Activated CD8-positive, alpha-beta memory T cell treated with anti-CD3 and anti-CD28 coated beads for 36 hours (primary cell): ENCODE measurements around the gene KRTAP16-1. TPM values are rescaled to one million over a fixed set of nuclear protein-coding genes. Genes with fewer than 3 reads are reported as not detected.
"Not testable (repeated sequence)": the region's sequence is repeated elsewhere in the genome, so short reads cannot be mapped to it uniquely, and the experiment has no call there.

Experiments
- CTCF ChIA-PET: fragments of 350-600 bp; sonication (Branson Sonifier 250); formaldehyde crosslinking; loops from one replicate; lab custom pipeline; 2021; ENCODE audit warnings: antibody characterized with exemption; lab: Charles Lee
- POLR2A ChIA-PET: fragments of 350-600 bp; sonication (Branson Sonifier 250); formaldehyde crosslinking; loops from one replicate; lab custom pipeline; 2021; ENCODE audit warnings: antibody characterized with exemption; lab: Charles Lee
- total RNA-seq, 2 experiments: library from RNA; stranded (reverse); gene quantifications; one replicate each; pipeline ENCODE4 v1.2.3, GENCODE V29; 2021

Gene KRTAP16-1
- total RNA-seq, result not detected

- POLR2A ChIA-PET, result no interaction called here
Measured at GRCh38 chr17:41308918-41309359, at the start of gene KRTAP16-1. Gene KRTAP16-1, minus strand, starts transcription at chr17:41309309. Its CDS starts 56 bp downstream, at chr17:41309253.

GRCh38 chr17:41354536-41354935 lies 45.4 kb upstream of the KRTAP16-1 start:
- POLR2A ChIA-PET, result no interaction called here
- CTCF ChIA-PET, result no interaction called here

More at GRCh38 chr17:41308918-41309359, at the start of gene KRTAP16-1:
- CTCF ChIA-PET, result interaction anchor here (1.4 to 1.5 kb wide), 2 partner anchors 14 to 95 kb away, joined by 3 to 4 read pairs; no protein-coding TSS in a partner anchor

- POLR2A ChIA-PET, result no interaction called here
Measured at GRCh38 chr17:41352597-41353366, 43.7 kb upstream of the KRTAP16-1 start.

GRCh38 chr17:41351177-41351576 lies 42.1 kb upstream of the KRTAP16-1 start:
- CTCF ChIA-PET, result interaction anchor here (0.7 kb wide), 1 partner anchor 59 kb away, joined by 5 read pairs; no protein-coding TSS in a partner anchor
- POLR2A ChIA-PET, result no interaction called here

More at GRCh38 chr17:41352597-41353366, 43.7 kb upstream of the KRTAP16-1 start:
- CTCF ChIA-PET, result no interaction called here

- POLR2A ChIA-PET, result not testable (repeated sequence)
- CTCF ChIA-PET, result interaction anchor here (0.7 to 1.0 kb wide), 3 partner anchors 10 to 551 kb away, joined by 3 to 5 read pairs (median 3); partner anchors contain the start of gene KRT28
Measured at GRCh38 chr17:41350381-41350878, 41.3 kb upstream of the KRTAP16-1 start, which contains the start of gene KRT33A. Gene KRT33A, minus strand, starts transcription at chr17:41350828. Its CDS starts 61 bp downstream, at chr17:41350767.

GRCh38 chr17:41347869-41348760 lies 39.0 kb upstream of the KRTAP16-1 start:
- ChIA-PET CTCF (no interaction called here), POLR2A (no interaction called here)

GRCh38 chr17:41346421-41346820 lies 37.3 kb upstream of the KRTAP16-1 start:
- POLR2A ChIA-PET, CTCF ChIA-PET: not testable (repeated sequence)

GRCh38 chr17:41345992-41346391 lies 36.9 kb upstream of the KRTAP16-1 start:
- CTCF ChIA-PET, result no interaction called here
- POLR2A ChIA-PET, result no interaction called here

- CTCF ChIA-PET, result interaction anchor here (0.6 kb wide), 1 partner anchor 13 kb away, joined by 3 read pairs; no protein-coding TSS in a partner anchor
- POLR2A ChIA-PET, result no interaction called here
Measured at GRCh38 chr17:41343029-41343428, 33.9 kb upstream of the KRTAP16-1 start.

GRCh38 chr17:41340934-41341861 lies 32.1 kb upstream of the KRTAP16-1 start:
- ChIA-PET CTCF (no interaction called here), POLR2A (no interaction called here)

- POLR2A ChIA-PET, result no interaction called here
- CTCF ChIA-PET, result interaction anchor here (1.6 kb wide), 1 partner anchor 209 kb away, joined by 5 read pairs; no protein-coding TSS in a partner anchor
Measured at GRCh38 chr17:41340494-41340893, 31.4 kb upstream of the KRTAP16-1 start.

GRCh38 chr17:41339571-41340172 lies 30.6 kb upstream of the KRTAP16-1 start:
- POLR2A ChIA-PET, result no interaction called here
- CTCF ChIA-PET, result interaction anchor here (1.6 kb wide), 1 partner anchor 209 kb away, joined by 5 read pairs; no protein-coding TSS in a partner anchor

GRCh38 chr17:41338961-41339485 lies 29.9 kb upstream of the KRTAP16-1 start:
- ChIA-PET POLR2A (no interaction called here), CTCF (interaction anchor here (1.6 kb wide), 1 partner anchor 210 kb away, joined by 5 read pairs; no protein-coding TSS in a partner anchor)

GRCh38 chr17:41335747-41336146 lies 26.6 kb upstream of the KRTAP16-1 start:
- CTCF ChIA-PET, result no interaction called here
- POLR2A ChIA-PET, result no interaction called here

- CTCF ChIA-PET, result no interaction called here
- POLR2A ChIA-PET, result interaction anchor here (0.5 kb wide), 1 partner anchor 551 kb away, joined by 4 read pairs; no protein-coding TSS in a partner anchor
Measured at GRCh38 chr17:41334385-41335305, 25.5 kb upstream of the KRTAP16-1 start.

- ChIA-PET POLR2A (no interaction called here), CTCF (no interaction called here)
Measured at GRCh38 chr17:41333836-41334235, 24.7 kb upstream of the KRTAP16-1 start.

GRCh38 chr17:41333098-41333497 lies 24.0 kb upstream of the KRTAP16-1 start:
- ChIA-PET CTCF (no interaction called here), POLR2A (no interaction called here)
